Trophoblast cell (in vitro differentiated cells and primary cell): ENCODE data around the gene NTM.

Experiments used
- DNase-seq, 2 donors: peaks; one replicate each; pipeline ENCODE4 v3.0.0-alpha.2; 2016
- H2AFZ ChIP-seq: 2 replicates; pipeline ENCODE4 v1.6.1; 2013; ENCODE audit warnings: low read length, moderate library complexity, mild to moderate bottlenecking; ENCODE audit not compliant: insufficient read depth, poor library complexity
- H2AK5ac ChIP-seq: 2 replicates; pipeline ENCODE4 v1.6.1; 2013; ENCODE audit warnings: mild to moderate bottlenecking, low read length
- H2BK120ac ChIP-seq: 2 replicates; pipeline ENCODE4 v1.6.1; 2013; ENCODE audit warnings: low read length, mild to moderate bottlenecking, moderate library complexity; ENCODE audit not compliant: insufficient read depth, poor library complexity
- H2BK12ac ChIP-seq: 2 replicates; pipeline ENCODE4 v1.6.1; 2013; ENCODE audit warnings: mild to moderate bottlenecking, low read length, moderate library complexity
- H2BK5ac ChIP-seq: 2 replicates; pipeline ENCODE4 v1.6.1; 2013; ENCODE audit warnings: low read length, low read depth, moderate library complexity, mild to moderate bottlenecking; ENCODE audit not compliant: poor library complexity
- H3K14ac ChIP-seq: 2 replicates; pipeline ENCODE4 v1.6.1; 2013; ENCODE audit warnings: mild to moderate bottlenecking, low read length
- H3K18ac ChIP-seq: 2 replicates; pipeline ENCODE4 v1.6.1; 2013; ENCODE audit warnings: mild to moderate bottlenecking, low read length
- H3K23ac ChIP-seq: 2 replicates; pipeline ENCODE4 v1.6.1; 2013; ENCODE audit warnings: low read length
- H3K27ac ChIP-seq: 2 replicates; pipeline ENCODE4 v1.5.1; 2013; ENCODE audit warnings: low read depth, mild to moderate bottlenecking, inconsistent platforms, low read length, moderate library complexity
- H3K27me3 ChIP-seq: 2 replicates; pipeline ENCODE4 v1.6.1; 2013; ENCODE audit warnings: inconsistent platforms, mild to moderate bottlenecking, low read length, moderate library complexity; ENCODE audit not compliant: insufficient read depth
- H3K36me3 ChIP-seq, 2 experiments: 1 replicate in 1 of 2; 2 replicates in 1 of 2; pipeline ENCODE4 v1.6.1; 2013; ENCODE audit warnings: low read length in 2 of 2, mild to moderate bottlenecking in 2 of 2, moderate library complexity in 1 of 2; ENCODE audit not compliant: insufficient read depth in 2 of 2, control insufficient read depth in 1 of 2
- H3K4ac ChIP-seq: 2 replicates; pipeline ENCODE4 v1.6.1; 2013; ENCODE audit warnings: low read depth, mild to moderate bottlenecking, low read length, moderate library complexity
- H3K4me1 ChIP-seq, 2 experiments: 1 replicate in 1 of 2; 2 replicates in 1 of 2; pipeline ENCODE4 v1.6.1; 2013; ENCODE audit warnings: low read length in 2 of 2, mild to moderate bottlenecking in 2 of 2, moderate library complexity in 1 of 2; ENCODE audit not compliant: insufficient read depth in 2 of 2, control insufficient read depth in 1 of 2
- H3K4me2 ChIP-seq: 2 replicates; pipeline ENCODE4 v1.6.1; 2013; ENCODE audit warnings: inconsistent platforms, mild to moderate bottlenecking, low read length, moderate library complexity
- H3K4me3 ChIP-seq: 2 replicates; pipeline ENCODE4 v1.5.1; 2013; ENCODE audit warnings: mild to moderate bottlenecking, low read depth, low read length, inconsistent platforms
- H3K79me1 ChIP-seq: one replicate; pipeline ENCODE4 v1.6.1; 2013; ENCODE audit warnings: low read length
- H3K79me2 ChIP-seq: 2 replicates; pipeline ENCODE4 v1.6.1; 2013; ENCODE audit warnings: low read length, mild to moderate bottlenecking; ENCODE audit not compliant: control insufficient read depth, insufficient read depth, poor library complexity
- H3K9ac ChIP-seq: 2 replicates; pipeline ENCODE4 v1.6.1; 2013; ENCODE audit warnings: mild to moderate bottlenecking, low read length
- H3K9me3 ChIP-seq: 2 replicates; pipeline ENCODE4 v1.6.1; 2013; ENCODE audit warnings: low read depth, mild to moderate bottlenecking, control low read depth, inconsistent platforms, low read length; ENCODE audit not compliant: insufficient read depth
- H4K12ac ChIP-seq: 2 replicates; pipeline ENCODE4 v1.6.1; 2013; ENCODE audit warnings: low read depth, mild to moderate bottlenecking, low read length, moderate library complexity
- H4K8ac ChIP-seq: 2 replicates; pipeline ENCODE4 v1.6.1; 2013; ENCODE audit warnings: low read depth, mild to moderate bottlenecking, low read length, moderate library complexity
- H4K91ac ChIP-seq: one replicate; pipeline ENCODE4 v1.6.1; 2013; ENCODE audit warnings: low read depth, mild to moderate bottlenecking, low read length, moderate library complexity
- WGBS: extraction: QIAGEN DNeasy Blood & Tissue Kit; methylation state at CpG from one replicate; pipeline ENCODE4 v1.1.7; 2013; ENCODE audit warnings: missing lambda C conversion rate; ENCODE audit not compliant: insufficient read length, insufficient coverage; ENCODE audit errors: extremely low coverage; 5-methylcytosine and 5-hydroxymethylcytosine counted together

NTM gene

DNA sequence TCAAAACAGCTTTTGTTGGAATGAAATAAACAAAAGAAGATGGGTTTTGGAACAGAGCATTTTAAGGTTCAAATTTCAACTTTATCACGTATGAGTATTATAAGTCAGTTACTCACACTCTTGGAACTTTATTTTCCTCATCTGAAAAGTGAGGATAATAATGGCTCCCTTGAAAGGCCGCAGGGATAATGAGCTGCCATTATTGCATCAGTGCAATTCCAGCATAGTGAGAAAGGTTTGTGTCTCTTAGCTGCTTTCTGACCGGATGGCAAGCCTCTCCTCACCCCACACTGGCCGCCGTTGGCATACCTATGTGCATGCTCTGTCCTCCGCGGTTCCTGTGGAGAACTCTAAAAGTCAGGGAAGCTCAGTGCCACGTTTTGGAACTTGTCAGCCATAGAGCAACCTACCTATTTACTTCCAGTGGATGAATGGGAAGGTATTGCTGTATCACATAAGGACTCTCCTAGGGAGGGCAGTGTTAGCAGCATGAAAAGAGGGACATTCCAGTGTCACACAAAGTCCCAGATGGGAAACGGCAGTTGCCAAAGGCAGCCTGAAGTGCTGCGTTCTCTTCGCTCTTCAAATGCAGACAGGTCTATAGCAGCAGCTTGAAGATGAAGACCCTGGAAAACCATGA lies 368.9 kb downstream of the NTM start:
- no peak for DNase-seq
- Histone ChIP-seq H3K23ac (no peak overlapping the region), H4K12ac (no peak overlapping the region), H3K79me1 (no peaks in the 10 kb centered on the region), H2AK5ac (no peak overlapping the region), H3K18ac (no peak overlapping the region), H2BK5ac (no peak overlapping the region), H2AFZ (no peak overlapping the region), H3K27me3 (no peaks in the 10 kb centered on the region), H4K8ac (no peak overlapping the region), H3K79me2 (no peaks in the 10 kb centered on the region), H3K27ac (no peak overlapping the region), H3K36me3 (no peaks in the 10 kb centered on the region), H2BK12ac (no peak overlapping the region), H3K9ac (no peak overlapping the region), H4K91ac (no peak overlapping the region), H3K4me1 (no peaks in the 10 kb centered on the region), H3K9me3 (no peaks in the 10 kb centered on the region), H2BK120ac (no peak overlapping the region), H3K4ac (no peak overlapping the region), H3K14ac (no peak overlapping the region), H3K4me2 (no peak overlapping the region), H3K4me3 (no peak overlapping the region)
- WGBS, result no CpG with 5 or more reads among the region's 11 CpGs

DNA sequence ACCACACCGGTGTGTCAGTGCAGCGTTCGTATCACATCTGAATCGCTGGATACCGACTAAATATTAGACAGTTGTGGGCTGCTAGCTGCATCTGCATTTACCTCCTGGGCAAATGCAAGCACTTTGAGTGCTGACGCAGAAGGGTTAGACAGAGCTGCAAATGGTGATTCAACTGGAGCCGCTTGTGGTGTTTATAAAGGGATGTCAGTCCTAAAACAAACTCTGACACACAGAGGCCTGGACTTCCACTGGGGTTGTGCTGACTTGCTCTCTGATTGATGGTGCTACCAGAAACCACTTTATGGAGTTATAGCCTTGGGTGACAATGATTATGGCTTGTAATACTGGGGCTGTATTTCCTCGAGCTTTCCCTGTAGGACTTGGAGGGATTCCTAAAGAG lies 374.4 kb downstream of the NTM start:
- Histone ChIP-seq H2AFZ (no peak overlapping the region), H4K91ac (no peak overlapping the region), H3K18ac (no peak overlapping the region), H3K79me2 (no peaks in the 10 kb centered on the region), H3K36me3 (no peaks in the 10 kb centered on the region), H3K4me1 (no peaks in the 10 kb centered on the region), H3K9ac (no peak overlapping the region), H3K14ac (no peak overlapping the region), H3K23ac (no peak overlapping the region), H3K27ac (no peak overlapping the region), H2BK12ac (no peak overlapping the region), H3K79me1 (no peaks in the 10 kb centered on the region), H2AK5ac (no peak overlapping the region), H2BK5ac (no peak overlapping the region), H3K4me3 (no peak overlapping the region), H3K27me3 (no peaks in the 10 kb centered on the region), H3K9me3 (no peaks in the 10 kb centered on the region), H4K8ac (no peak overlapping the region), H2BK120ac (no peak overlapping the region), H4K12ac (no peak overlapping the region), H3K4ac (no peak overlapping the region), H3K4me2 (no peak overlapping the region)
- DNase-seq, result no peak
- no CpG with 5 or more reads among the region's 8 CpGs for WGBS

DNA sequence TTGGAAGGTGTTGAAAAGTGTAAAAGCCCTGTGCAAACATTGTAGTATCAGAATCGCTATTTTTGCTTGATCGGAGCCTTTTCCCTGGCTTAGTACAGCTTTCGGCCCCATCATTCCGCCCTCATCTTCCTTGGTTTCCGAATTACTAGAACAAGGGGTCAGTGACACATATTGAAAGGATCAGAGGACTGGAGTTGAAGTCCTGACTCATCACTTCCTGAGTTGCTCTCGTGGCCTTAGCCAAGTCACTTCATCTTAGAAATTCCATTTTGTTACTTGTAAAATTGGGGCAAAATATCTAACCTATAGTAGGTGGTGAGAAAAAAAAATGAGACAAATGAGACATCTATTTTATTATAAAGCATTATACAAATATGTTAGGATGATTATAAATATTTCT lies 375.0 kb downstream of the NTM start:
- Histone ChIP-seq H3K9ac (no peak overlapping the region), H3K4me1 (no peaks in the 10 kb centered on the region), H4K12ac (no peak overlapping the region), H4K91ac (no peak overlapping the region), H3K4me3 (no peak overlapping the region), H3K23ac (no peak overlapping the region), H2AFZ (no peak overlapping the region), H3K14ac (no peak overlapping the region), H3K18ac (no peak overlapping the region), H2AK5ac (no peak overlapping the region), H3K27me3 (no peaks in the 10 kb centered on the region), H2BK120ac (no peak overlapping the region), H3K4me2 (no peak overlapping the region), H3K27ac (no peak overlapping the region), H3K9me3 (no peaks in the 10 kb centered on the region), H2BK5ac (no peak overlapping the region), H4K8ac (no peak overlapping the region), H3K36me3 (no peaks in the 10 kb centered on the region), H3K4ac (no peak overlapping the region), H3K79me1 (no peaks in the 10 kb centered on the region), H2BK12ac (no peak overlapping the region), H3K79me2 (no peaks in the 10 kb centered on the region)
- no peak for DNase-seq
- no CpG with 5 or more reads among the region's 6 CpGs for WGBS

DNA sequence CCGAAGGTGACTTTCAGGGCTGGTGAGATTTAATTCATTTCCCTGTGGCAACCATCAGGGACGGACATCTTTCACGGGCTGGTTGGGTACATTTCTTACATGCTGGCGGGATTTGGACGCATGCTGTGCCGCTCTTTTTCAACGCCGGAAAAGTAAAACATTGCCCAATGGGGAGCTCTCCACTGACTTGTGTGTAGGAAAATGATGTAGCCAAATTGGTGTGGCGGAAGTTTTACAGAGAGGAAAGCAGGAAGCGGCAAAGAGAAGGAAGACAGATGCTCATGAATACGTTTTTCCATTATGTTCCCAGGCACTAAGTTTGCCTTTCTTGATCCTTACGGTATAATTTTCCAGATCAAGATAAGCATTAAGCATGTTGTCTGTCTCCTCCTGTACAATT lies 375.8 kb downstream of the NTM start:
- Histone ChIP-seq H2BK120ac (no peak overlapping the region), H4K12ac (no peak overlapping the region), H2AFZ (no peak overlapping the region), H3K27me3 (no peaks in the 10 kb centered on the region), H3K4me2 (no peak overlapping the region), H2AK5ac (no peak overlapping the region), H3K27ac (no peak overlapping the region), H3K14ac (no peak overlapping the region), H3K23ac (no peak overlapping the region), H3K79me1 (no peaks in the 10 kb centered on the region), H4K8ac (no peak overlapping the region), H3K79me2 (no peaks in the 10 kb centered on the region), H3K9ac (no peak overlapping the region), H4K91ac (no peak overlapping the region), H2BK5ac (no peak overlapping the region), H3K9me3 (no peaks in the 10 kb centered on the region), H3K4me3 (no peak overlapping the region), H3K18ac (no peak overlapping the region), H3K4ac (no peak overlapping the region), H3K36me3 (no peaks in the 10 kb centered on the region), H3K4me1 (no peaks in the 10 kb centered on the region), H2BK12ac (no peak overlapping the region)
- DNase-seq, result no peak
- WGBS, result no CpG with 5 or more reads among the region's 12 CpGs
